Stimulated activated CD8-positive, alpha-beta memory T cell treated with anti-CD3 and anti-CD28 coated beads, Interleukin-7, amount 100 ng/mL, for 48 hours (primary cell): ENCODE data around the gene RNF214.
"Not testable (repeated sequence)": the region's sequence is repeated elsewhere in the genome, so short reads cannot be mapped to it uniquely, and the experiment has no call there.

Source experiments
- DNase-seq, 2 donors: peaks; one replicate each; pipeline ENCODE4 v3.0.0-alpha.2; 2020; ENCODE audit warnings: low read depth in 1 of 2; ENCODE audit errors: extremely low read depth in 1 of 2

The RNF214 gene

GRCh38 chr11:117229931-117230285 lies 2.6 kb upstream of the RNF214 start:
- DNase-seq, result no peak

- peak in 1 of 2 donors; percentile 57 for DNase-seq
These were observed 2.0 kb upstream of the RNF214 start for GRCh38 chr11:117230286-117230961.

GRCh38 chr11:117230999-117231841 lies 1.3 kb upstream of the RNF214 start:
- DNase-seq, result no peak

GRCh38 chr11:117231842-117232091 lies 704 bp upstream of the RNF214 start, which contains the start of gene PCSK7:
PCSK7 (minus strand) TSS chr11:117232073; CDS start chr11:117229844, 2,229 bp downstream.
- DNase-seq, result peak in 1 of 2 donors; percentile 51

DNA sequence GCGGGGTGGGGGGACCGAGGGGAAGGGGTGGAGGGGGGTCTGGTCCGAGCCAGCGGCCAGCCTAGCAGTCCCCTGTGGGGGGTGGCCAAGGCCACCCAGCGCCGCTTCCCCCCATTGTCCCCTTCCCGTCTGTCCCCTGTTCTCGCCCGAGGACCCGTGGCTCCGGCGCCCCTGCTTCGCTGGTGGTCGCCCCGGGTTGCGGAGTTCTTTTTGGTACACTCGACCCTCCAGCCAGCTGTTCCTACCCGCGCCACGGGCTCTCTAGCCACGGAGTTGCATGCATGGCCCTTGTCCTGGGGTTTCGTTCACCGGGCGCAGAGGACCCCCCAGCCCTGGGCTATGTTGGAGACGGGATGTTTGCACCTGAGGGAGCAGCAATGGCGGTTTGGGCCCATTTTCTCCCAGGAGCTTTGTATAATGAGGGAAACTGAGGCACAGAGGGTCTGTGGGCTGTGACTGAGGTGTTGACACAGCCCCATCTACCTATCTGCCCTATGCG lies 489 bp downstream of the RNF214 start:
- DNase-seq, result no peak

- DNase-seq, result no peak
These were observed 5.8 kb downstream of the RNF214 start for GRCh38 chr11:117238221-117238620.

- DNase-seq, result no peak
These were observed 6.8 kb downstream of the RNF214 start for GRCh38 chr11:117239295-117239694.

DNA sequence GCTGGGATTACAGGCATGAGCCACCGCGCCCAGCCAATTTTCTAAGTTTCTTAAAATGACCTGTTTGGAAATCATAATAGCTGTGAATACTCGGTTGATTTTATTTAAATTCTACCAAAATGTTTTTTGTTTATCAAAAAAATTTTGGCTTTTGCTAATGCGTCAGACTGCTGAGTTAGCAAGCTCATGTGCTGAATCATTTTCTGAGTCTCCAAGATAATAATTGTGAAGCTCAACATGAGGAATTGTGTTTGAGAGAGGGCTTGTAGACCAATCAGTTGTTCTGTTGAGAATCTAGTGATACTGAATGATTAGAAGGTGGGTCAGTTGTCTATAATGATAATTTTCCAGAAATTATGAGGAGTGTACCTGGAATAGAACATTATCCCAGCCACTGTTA lies 15.9 kb downstream of the RNF214 start:
- DNase-seq, result no peak

GRCh38 chr11:117249571-117249970 lies 17.1 kb downstream of the RNF214 start:
- DNase-seq, result no peak

- DNase-seq, result no peak
These were observed 19.0 kb downstream of the RNF214 start for GRCh38 chr11:117251506-117251905.

DNA sequence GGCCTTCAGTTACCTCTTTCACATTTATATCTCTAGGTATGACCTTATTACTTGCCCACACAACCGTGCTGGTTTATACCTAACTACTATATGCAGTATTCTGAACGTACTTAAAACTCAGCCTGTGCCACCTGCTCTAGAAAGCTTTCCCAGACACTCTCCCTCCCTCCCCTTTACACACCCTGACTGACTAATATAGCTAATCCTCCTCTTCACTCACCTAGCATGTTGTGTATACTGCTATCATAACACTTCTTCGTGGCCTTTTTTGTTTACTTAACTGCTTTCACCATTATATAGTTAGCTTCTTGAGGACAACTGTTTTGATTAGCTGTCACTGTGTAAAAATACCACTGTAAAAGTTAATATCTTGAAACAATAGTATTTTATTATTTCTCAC lies 23.5 kb downstream of the RNF214 start:
- DNase-seq, result no peak

DNA sequence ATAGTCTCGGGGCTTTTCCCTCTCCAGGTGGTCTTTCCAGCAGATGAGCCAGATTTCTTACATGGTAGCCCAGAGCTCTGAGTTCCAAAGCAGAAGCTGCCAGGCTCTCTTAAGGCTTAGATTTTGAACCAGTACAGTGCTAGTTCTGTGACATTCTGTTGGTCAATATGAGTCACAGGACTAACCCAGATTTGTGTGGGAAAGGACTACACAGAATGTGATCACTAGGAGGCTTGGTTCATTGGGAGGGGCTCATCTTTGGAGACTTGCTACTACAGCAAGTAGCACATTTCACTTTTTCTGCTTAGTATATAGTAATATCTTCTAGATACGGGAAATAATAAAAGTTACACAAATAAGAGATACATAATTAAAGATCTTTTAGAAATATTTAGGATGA lies 24.1 kb downstream of the RNF214 start:
- no peak for DNase-seq

- no peak for DNase-seq
These were observed 26.1 kb downstream of the RNF214 start for GRCh38 chr11:117258576-117258975.

DNA sequence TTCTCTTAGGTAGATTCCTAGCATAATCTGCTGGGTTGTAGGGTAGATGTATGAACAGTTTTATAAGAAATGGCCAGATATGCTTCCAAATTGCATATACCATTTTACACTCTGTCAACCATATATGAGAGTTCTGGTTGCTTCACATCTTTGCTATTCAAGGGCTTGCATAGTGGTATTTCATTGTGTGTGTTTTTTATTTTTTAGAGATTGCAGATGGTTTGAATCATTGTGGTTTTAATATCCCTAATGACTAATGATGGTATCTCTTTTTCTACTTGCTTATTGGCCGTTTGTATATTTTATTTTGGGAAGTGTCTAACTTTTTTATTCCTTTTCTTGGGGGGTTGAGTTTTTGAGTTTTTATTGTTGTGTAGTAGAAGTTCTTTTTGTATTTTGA lies 26.9 kb downstream of the RNF214 start:
- no peak for DNase-seq

- DNase-seq, result not testable (repeated sequence)
These were observed 32.3 kb downstream of the RNF214 start for GRCh38 chr11:117264624-117265323.

DNA sequence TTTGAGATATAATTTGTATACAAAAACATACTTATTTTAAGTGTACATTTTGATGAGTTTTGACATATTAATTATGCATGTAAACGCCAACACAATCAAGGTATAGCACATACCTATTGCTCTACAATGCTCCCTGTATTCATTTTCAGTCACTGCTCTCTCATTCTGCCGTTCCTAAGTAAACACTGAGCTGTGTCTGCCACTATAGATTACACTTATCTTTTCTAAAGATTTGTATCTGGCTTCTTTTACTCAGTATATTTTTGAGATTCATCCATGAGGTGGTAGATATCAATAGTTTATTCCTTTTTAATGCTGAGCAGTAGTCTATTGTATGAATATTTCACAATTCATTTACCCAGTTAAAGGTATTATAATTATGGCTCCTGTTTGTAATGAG lies 33.3 kb downstream of the RNF214 start:
- DNase-seq, result no peak

DNA sequence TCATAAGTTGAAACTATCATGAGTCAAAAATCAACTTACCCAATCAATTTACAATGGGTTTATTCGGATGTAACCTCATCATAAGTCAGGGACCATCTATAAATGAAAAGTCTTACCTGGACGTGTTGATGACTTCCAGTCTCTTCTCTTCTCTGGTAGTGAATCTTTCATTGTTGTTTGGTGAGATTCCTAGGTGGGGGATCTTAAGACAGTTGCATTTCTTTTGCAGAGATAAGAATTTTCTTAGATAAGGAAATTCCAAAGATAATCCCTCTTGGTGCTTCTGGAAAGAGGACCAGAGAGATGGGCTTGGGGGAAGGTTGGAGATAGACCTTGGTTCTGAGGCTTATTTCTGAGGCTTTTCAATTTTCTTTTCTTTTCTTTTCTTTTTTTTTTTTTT lies 37.4 kb downstream of the RNF214 start:
- DNase-seq, result no peak

DNA sequence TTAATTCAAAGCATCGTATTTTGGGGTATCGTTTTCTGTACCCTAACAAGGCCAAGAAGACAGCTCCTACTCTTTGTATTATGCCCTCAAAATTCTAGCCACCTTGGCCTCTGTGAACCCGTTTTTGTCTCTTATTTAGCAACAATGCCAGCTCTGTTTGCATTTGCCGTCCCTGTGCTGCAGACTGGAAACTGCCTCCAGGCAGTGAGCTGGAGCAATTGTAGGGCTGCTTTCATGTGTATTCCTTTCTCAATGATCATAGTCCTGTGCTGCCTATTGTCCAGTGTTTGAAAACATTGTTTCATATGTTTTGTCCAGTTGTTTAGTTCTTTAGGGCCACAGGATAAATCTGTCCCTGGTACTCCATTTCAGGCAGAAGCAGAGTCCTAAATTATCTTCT lies 38.7 kb downstream of the RNF214 start:
- no peak for DNase-seq

GRCh38 chr11:117272175-117272574 lies 39.7 kb downstream of the RNF214 start:
- DNase-seq, result not testable (repeated sequence)

- DNase-seq, result no peak
These were observed 41.2 kb downstream of the RNF214 start for GRCh38 chr11:117273550-117274289.

- no peak for DNase-seq
These were observed 45.9 kb downstream of the RNF214 start for GRCh38 chr11:117278347-117278746.
